Measurements from ENCODE around the gene PLEKHA4. TPM values are rescaled to one million over a fixed set of nuclear protein-coding genes. Genes with fewer than 3 reads are reported as not detected.

Gene PLEKHA4
- total and polyA plus RNA-seq, 2 donors (not counting 1 experiment from before 2014, with no cell fraction given), result 4.3 to 6.2 TPM

GRCh38 chr19:48897181-48897580 is 28.8 kb upstream of the PLEKHA4 start:
- Histone ChIP-seq H3K27ac (ENCODE audit: low read length in 2 of 2) (no peak overlapping the region), H2AFZ (ENCODE audit: insufficient read depth, low read depth, low read length, poor library complexity, severe bottlenecking) (no peak overlapping the region), H3K4me2 (replicated peaks; ENCODE audit: low read depth, low read length, poor library complexity, severe bottlenecking) (no peak overlapping the region), H3K4me3 (ENCODE audit: control extremely low read depth in 1 of 5, extremely low read depth in 1 of 5, insufficient read depth in 1 of 5, low read depth in 2 of 5, low read length in 4 of 5) (no peak overlapping the region), H3K4me1 (ENCODE audit: control insufficient read depth in 2 of 2, insufficient read depth in 2 of 2, low read length in 2 of 2) (peaks cover 18 to 35% of the 10 kb centered on the region in 2 donors), H3K9me3 (ENCODE audit: control extremely low read depth in 1 of 3, control insufficient read depth in 2 of 3, insufficient read depth in 1 of 3, low read length in 2 of 3) (peaks cover 0 to 7% (median 0%) of the 10 kb centered on the region in 3 donors), H3K36me3 (replicated peaks in 1 of 2; ENCODE audit: control extremely low read depth in 1 of 2, control insufficient read depth in 1 of 2, extremely low read depth in 1 of 2, insufficient read depth in 2 of 2, low read length in 1 of 2) (no peaks in the 10 kb centered on the region), H3K9ac (ENCODE audit: low read length) (no peak overlapping the region), H3K27me3 (replicated peaks in 1 of 4; ENCODE audit: control extremely low read depth in 1 of 4, control insufficient read depth in 3 of 4, insufficient read depth in 4 of 4, low read length in 3 of 4) (peaks cover 0 to 30% (median 10%) of the 10 kb centered on the region in 4 experiments), H3K79me2 (ENCODE audit: control insufficient read depth, insufficient read depth, low read length) (peaks cover 23% of the 10 kb centered on the region), H4K20me1 (ENCODE audit: control insufficient read depth, insufficient read depth, low read length, poor library complexity, severe bottlenecking) (no peaks in the 10 kb centered on the region)
- no peaks in the 10 kb centered on the region for H3K9me3 Mint-ChIP-seq (ENCODE audit: insufficient read depth)
- ChIA-PET POLR2A (interaction anchor here (0.6 to 1.1 kb wide), 2 partner anchors 97 to 253 kb away, joined by 3 read pairs; partner anchors contain the start of gene RUVBL2), CTCF (no interaction called here)
- intact Hi-C loops (cut with micrococcal nuclease), result no loop called here
- peaks cover 22% of the 10 kb centered on the region for H3K27me3 Mint-ChIP-seq
- no peak overlapping the region for H3K27ac Mint-ChIP-seq
- peaks cover 29% of the 10 kb centered on the region for H3K4me1 Mint-ChIP-seq
- 84% methylated on average over 4 of the region's 5 CpGs for WGBS (ENCODE audit: insufficient coverage)
- no peak for TF ChIP-seq EZH2 (IDR thresholded peaks at IDR 0.05; ENCODE audit: borderline replicate concordance, insufficient read depth, low read depth, low read length, poor library complexity, severe bottlenecking)
- TF ChIP-seq CTCF (IDR thresholded peaks at IDR 0.05), result no peak
- DNase-seq (no peak), ATAC-seq (ENCODE audit: low read depth) (no peak)
- no peak overlapping the region for H3K4me3 Mint-ChIP-seq

- Histone ChIP-seq H3K27ac (ENCODE audit: low read length in 2 of 2) (no peak overlapping the region), H3K9ac (ENCODE audit: low read length) (peak overlapping the region; percentile 11), H3K27me3 (replicated peaks in 1 of 4; ENCODE audit: control extremely low read depth in 1 of 4, control insufficient read depth in 3 of 4, insufficient read depth in 4 of 4, low read length in 3 of 4) (peaks cover 0 to 30% (median 10%) of the 10 kb centered on the region in 4 experiments), H3K36me3 (replicated peaks in 1 of 2; ENCODE audit: control extremely low read depth in 1 of 2, control insufficient read depth in 1 of 2, extremely low read depth in 1 of 2, insufficient read depth in 2 of 2, low read length in 1 of 2) (no peaks in the 10 kb centered on the region), H3K4me1 (ENCODE audit: control insufficient read depth in 2 of 2, insufficient read depth in 2 of 2, low read length in 2 of 2) (peaks cover 15 to 28% of the 10 kb centered on the region in 2 donors), H3K4me3 (ENCODE audit: control extremely low read depth in 1 of 5, extremely low read depth in 1 of 5, insufficient read depth in 1 of 5, low read depth in 2 of 5, low read length in 4 of 5) (peak overlapping the region in 3 of 5 experiments; percentile 11 to 46 (median 19)), H2AFZ (ENCODE audit: insufficient read depth, low read depth, low read length, poor library complexity, severe bottlenecking) (peak overlapping the region; percentile 68), H3K79me2 (ENCODE audit: control insufficient read depth, insufficient read depth, low read length) (peaks cover 16% of the 10 kb centered on the region), H3K9me3 (ENCODE audit: control extremely low read depth in 1 of 3, control insufficient read depth in 2 of 3, insufficient read depth in 1 of 3, low read length in 2 of 3) (peaks cover 0 to 7% (median 0%) of the 10 kb centered on the region in 3 donors), H4K20me1 (ENCODE audit: control insufficient read depth, insufficient read depth, low read length, poor library complexity, severe bottlenecking) (no peaks in the 10 kb centered on the region), H3K4me2 (replicated peaks; ENCODE audit: low read depth, low read length, poor library complexity, severe bottlenecking) (peak overlapping the region; percentile 67)
- H3K4me3 Mint-ChIP-seq, result peak overlapping the region; percentile 45
- ChIA-PET CTCF (interaction anchor here (1.0 kb wide), 1 partner anchor 54 kb away, joined by 5 read pairs; no protein-coding TSS in a partner anchor), POLR2A (interaction anchor here (0.6 to 1.7 kb wide), 6 partner anchors 15 to 254 kb away, joined by 3 to 8 read pairs (median 4); partner anchors contain the start of gene RUVBL2)
- intact Hi-C loops (cut with micrococcal nuclease), result no loop called here
- peak overlapping the region; percentile 32 for H3K27ac Mint-ChIP-seq
- no peaks in the 10 kb centered on the region for H3K9me3 Mint-ChIP-seq (ENCODE audit: insufficient read depth)
- TF ChIP-seq CTCF (IDR thresholded peaks at IDR 0.05) (no peak), EZH2 (IDR thresholded peaks at IDR 0.05; ENCODE audit: borderline replicate concordance, insufficient read depth, low read depth, low read length, poor library complexity, severe bottlenecking) (no peak)
- ATAC-seq (ENCODE audit: low read depth), result peak; percentile 44
- H3K27me3 Mint-ChIP-seq, result peaks cover 22% of the 10 kb centered on the region
- peaks cover 32% of the 10 kb centered on the region for H3K4me1 Mint-ChIP-seq
- 16% methylated on average over 22 of the region's 25 CpGs for WGBS (ENCODE audit: insufficient coverage)
- DNase-seq, result peak; percentile 56
Measured at GRCh38 chr19:48896191-48896720, 27.8 kb upstream of the PLEKHA4 start.
